Measurements from ENCODE around the gene PAIP1.

DNA sequence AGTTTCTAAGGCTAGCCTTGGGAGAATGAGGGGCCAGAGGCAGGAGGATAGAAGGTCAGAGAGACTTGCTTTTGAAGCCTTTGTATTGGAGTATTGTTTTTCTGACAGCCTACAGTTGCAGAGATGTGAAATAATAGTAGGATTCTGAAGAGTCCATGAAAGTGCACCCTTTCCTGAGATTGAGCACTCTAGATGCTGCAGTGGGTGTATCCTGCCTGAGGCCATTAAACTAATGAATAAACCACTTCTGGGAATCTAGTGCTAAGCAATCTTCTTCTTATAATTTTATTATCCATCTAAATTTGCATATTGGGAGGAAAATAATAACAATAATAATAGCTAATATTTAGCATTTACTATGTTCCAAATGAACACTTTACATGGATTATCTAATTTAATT lies 26.8 kb upstream of the PAIP1 start:
- TF ChIP-seq, protein P1, sequence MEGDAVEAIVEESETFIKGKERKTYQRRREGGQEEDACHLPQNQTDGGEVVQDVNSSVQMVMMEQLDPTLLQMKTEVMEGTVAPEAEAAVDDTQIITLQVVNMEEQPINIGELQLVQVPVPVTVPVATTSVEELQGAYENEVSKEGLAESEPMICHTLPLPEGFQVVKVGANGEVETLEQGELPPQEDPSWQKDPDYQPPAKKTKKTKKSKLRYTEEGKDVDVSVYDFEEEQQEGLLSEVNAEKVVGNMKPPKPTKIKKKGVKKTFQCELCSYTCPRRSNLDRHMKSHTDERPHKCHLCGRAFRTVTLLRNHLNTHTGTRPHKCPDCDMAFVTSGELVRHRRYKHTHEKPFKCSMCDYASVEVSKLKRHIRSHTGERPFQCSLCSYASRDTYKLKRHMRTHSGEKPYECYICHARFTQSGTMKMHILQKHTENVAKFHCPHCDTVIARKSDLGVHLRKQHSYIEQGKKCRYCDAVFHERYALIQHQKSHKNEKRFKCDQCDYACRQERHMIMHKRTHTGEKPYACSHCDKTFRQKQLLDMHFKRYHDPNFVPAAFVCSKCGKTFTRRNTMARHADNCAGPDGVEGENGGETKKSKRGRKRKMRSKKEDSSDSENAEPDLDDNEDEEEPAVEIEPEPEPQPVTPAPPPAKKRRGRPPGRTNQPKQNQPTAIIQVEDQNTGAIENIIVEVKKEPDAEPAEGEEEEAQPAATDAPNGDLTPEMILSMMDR (IDR thresholded peaks at IDR 0.05 in 8 of 11, conservative IDR thresholded peaks at IDR 0.05 in 3 of 11): no peak
- TF ChIP-seq POLR2AphosphoS5 (IDR thresholded peaks at IDR 0.05): no peak
